ENCODE results near the gene PROX1.

DNA sequence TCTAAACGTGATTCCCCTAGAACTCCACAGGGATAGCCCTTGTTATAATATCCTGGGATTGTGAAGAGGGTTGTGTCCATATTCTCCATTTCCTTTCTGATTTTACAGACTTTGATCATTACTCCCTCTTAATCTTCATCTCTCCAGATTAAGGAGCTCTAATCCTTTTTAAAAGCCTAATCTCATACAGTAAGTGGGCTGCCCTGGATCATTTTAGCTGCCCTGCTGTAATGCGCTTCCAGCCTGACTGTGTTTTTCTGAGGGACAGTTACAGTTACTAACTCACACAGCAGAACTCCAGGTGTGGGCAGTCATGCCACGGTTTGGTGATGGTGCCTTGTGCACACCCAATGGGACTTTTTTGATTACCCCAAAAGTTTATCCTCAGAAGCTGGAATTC lies 33.5 kb downstream of the PROX1 start:
- TF ChIP-seq, protein P1, sequence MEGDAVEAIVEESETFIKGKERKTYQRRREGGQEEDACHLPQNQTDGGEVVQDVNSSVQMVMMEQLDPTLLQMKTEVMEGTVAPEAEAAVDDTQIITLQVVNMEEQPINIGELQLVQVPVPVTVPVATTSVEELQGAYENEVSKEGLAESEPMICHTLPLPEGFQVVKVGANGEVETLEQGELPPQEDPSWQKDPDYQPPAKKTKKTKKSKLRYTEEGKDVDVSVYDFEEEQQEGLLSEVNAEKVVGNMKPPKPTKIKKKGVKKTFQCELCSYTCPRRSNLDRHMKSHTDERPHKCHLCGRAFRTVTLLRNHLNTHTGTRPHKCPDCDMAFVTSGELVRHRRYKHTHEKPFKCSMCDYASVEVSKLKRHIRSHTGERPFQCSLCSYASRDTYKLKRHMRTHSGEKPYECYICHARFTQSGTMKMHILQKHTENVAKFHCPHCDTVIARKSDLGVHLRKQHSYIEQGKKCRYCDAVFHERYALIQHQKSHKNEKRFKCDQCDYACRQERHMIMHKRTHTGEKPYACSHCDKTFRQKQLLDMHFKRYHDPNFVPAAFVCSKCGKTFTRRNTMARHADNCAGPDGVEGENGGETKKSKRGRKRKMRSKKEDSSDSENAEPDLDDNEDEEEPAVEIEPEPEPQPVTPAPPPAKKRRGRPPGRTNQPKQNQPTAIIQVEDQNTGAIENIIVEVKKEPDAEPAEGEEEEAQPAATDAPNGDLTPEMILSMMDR (IDR thresholded peaks at IDR 0.05) = no peak
- no peak for TF ChIP-seq EZH2 (IDR thresholded peaks at IDR 0.05; ENCODE audit: borderline replicate concordance, insufficient read depth, low read depth, low read length, poor library complexity, severe bottlenecking)

Measured in B cell (primary cell).